Activated CD8-positive, alpha-beta memory T cell treated with anti-CD3 and anti-CD28 coated beads, Interleukin-2, amount 50 U/mL, for 1 hour (primary cell): ENCODE measurements around the gene CCL22.
"Not testable (repeated sequence)": the region's sequence is repeated elsewhere in the genome, so short reads cannot be mapped to it uniquely, and the experiment has no call there.

Experiments
- DNase-seq: peaks from one replicate; pipeline ENCODE4 v3.0.0-alpha.2; 2020; ENCODE audit errors: extremely low read depth

CCL22 gene

GRCh38 chr16:57358527-57359095, at the start of gene CCL22:
TSS of gene CCL22 (plus strand) at chr16:57358783. CDS start at chr16:57358817, 34 bp downstream.
- DNase-seq, result no peak

GRCh38 chr16:57310801-57311200, 47.8 kb upstream of the CCL22 start:
- no peak for DNase-seq

GRCh38 chr16:57313509-57313908, 45.1 kb upstream of the CCL22 start:
- DNase-seq, result no peak

- no peak for DNase-seq
Observed at GRCh38 chr16:57314161-57314785, 44.3 kb upstream of the CCL22 start.

- DNase-seq, result no peak
Observed at GRCh38 chr16:57315416-57315815, 43.2 kb upstream of the CCL22 start.

GRCh38 chr16:57316390-57317017, 42.1 kb upstream of the CCL22 start:
- DNase-seq, result no peak

GRCh38 chr16:57318240-57318970, 40.2 kb upstream of the CCL22 start:
- DNase-seq, result no peak

- DNase-seq, result no peak
Observed at GRCh38 chr16:57319646-57320045, 38.9 kb upstream of the CCL22 start.

- DNase-seq, result no peak
Observed at GRCh38 chr16:57324749-57325148, 33.8 kb upstream of the CCL22 start.

- DNase-seq, result no peak
Observed at GRCh38 chr16:57325458-57325857, 33.1 kb upstream of the CCL22 start.

- no peak for DNase-seq
Observed at GRCh38 chr16:57329718-57330327, 28.8 kb upstream of the CCL22 start.

- DNase-seq, result no peak
Observed at GRCh38 chr16:57331355-57331754, 27.2 kb upstream of the CCL22 start.

- no peak for DNase-seq
Observed at GRCh38 chr16:57333402-57333801, 25.2 kb upstream of the CCL22 start.

- DNase-seq, result no peak
Observed at GRCh38 chr16:57335366-57335765, 23.2 kb upstream of the CCL22 start.

- no peak for DNase-seq
Observed at GRCh38 chr16:57341062-57341440, 17.5 kb upstream of the CCL22 start.

GRCh38 chr16:57341441-57342303, 16.9 kb upstream of the CCL22 start:
- no peak for DNase-seq

- DNase-seq, result not testable (repeated sequence)
Observed at GRCh38 chr16:57342606-57343005, 16.0 kb upstream of the CCL22 start.

GRCh38 chr16:57343221-57343620, 15.4 kb upstream of the CCL22 start:
- no peak for DNase-seq

GRCh38 chr16:57344094-57344493, 14.5 kb upstream of the CCL22 start:
- DNase-seq, result not testable (repeated sequence)

GRCh38 chr16:57345021-57345420, 13.6 kb upstream of the CCL22 start:
- no peak for DNase-seq

- DNase-seq, result no peak
Observed at GRCh38 chr16:57345666-57346204, 12.8 kb upstream of the CCL22 start.
